ENCODE results near the gene ZNF791. TPM values are rescaled to one million over a fixed set of nuclear protein-coding genes. Genes with fewer than 3 reads are reported as not detected.

The ZNF791 gene
- total RNA-seq, 4 donors from 2014 or later: 14.0 to 21.6 (median 17.3) TPM

- Histone ChIP-seq H3K36me3 (peaks cover 12 to 42% (median 34%) of the 10 kb centered on the region in 4 donors), H3K9me3 (no peaks in the 10 kb centered on the region), H3K4me3 (peak overlapping the region; percentile 66 to 92 (median 74)), H3K27ac (replicated peaks in 1 of 4) (peak overlapping the region; percentile 77 to 94 (median 88)), H3K4me1 (peaks cover 38 to 68% (median 52%) of the 10 kb centered on the region in 4 donors), H3K27me3 (no peaks in the 10 kb centered on the region)
- intact Hi-C loops (cut with DNase I): no loop called here
- no peak for TF ChIP-seq CTCF (IDR thresholded peaks at IDR 0.05)
- no peak for TF ChIP-seq EP300 (IDR thresholded peaks at IDR 0.05)
- no peak for TF ChIP-seq POLR2AphosphoS5 (IDR thresholded peaks at IDR 0.05)
- TF ChIP-seq POLR2A (IDR thresholded peaks at IDR 0.05; ENCODE audit: low read depth): no peak
- WGBS: 80% methylated on average over 4 of the region's 4 CpGs
- no peak for DNase-seq (ENCODE audit: extremely low spot score)
Measured at GRCh38 chr19:12667731-12668302, 57.1 kb downstream of the ZNF791 start.

GRCh38 chr19:12668346-12668745, 57.6 kb downstream of the ZNF791 start:
- peak overlapping the region; percentile 89 to 94 (median 92) for H3K27ac ChIP-seq (replicated peaks in 1 of 4)
- 68% methylated on average over 8 of the region's 8 CpGs for WGBS
- intact Hi-C loops (cut with DNase I): no loop called here
- no peak for DNase-seq (ENCODE audit: extremely low spot score)
- H3K27me3 ChIP-seq: no peaks in the 10 kb centered on the region
- peaks cover 10 to 42% (median 34%) of the 10 kb centered on the region in 4 donors for H3K36me3 ChIP-seq
- H3K4me1 ChIP-seq: peaks cover 38 to 68% (median 52%) of the 10 kb centered on the region in 4 donors
- no peak for TF ChIP-seq CTCF (IDR thresholded peaks at IDR 0.05)
- no peak for TF ChIP-seq EP300 (IDR thresholded peaks at IDR 0.05)
- no peak for TF ChIP-seq POLR2AphosphoS5 (IDR thresholded peaks at IDR 0.05)
- no peak for TF ChIP-seq POLR2A (IDR thresholded peaks at IDR 0.05; ENCODE audit: low read depth)
- no peaks in the 10 kb centered on the region for H3K9me3 ChIP-seq
- peak overlapping the region; percentile 66 to 92 (median 72) for H3K4me3 ChIP-seq

- Histone ChIP-seq H3K27ac (replicated peaks in 1 of 4) (peak overlapping the region; percentile 89 to 94 (median 92)), H3K9me3 (no peaks in the 10 kb centered on the region), H3K36me3 (peaks cover 13 to 42% (median 34%) of the 10 kb centered on the region in 4 donors), H3K4me3 (peak overlapping the region; percentile 66 to 92 (median 72)), H3K4me1 (peaks cover 38 to 68% (median 52%) of the 10 kb centered on the region in 4 donors), H3K27me3 (no peaks in the 10 kb centered on the region)
- TF ChIP-seq POLR2A (IDR thresholded peaks at IDR 0.05; ENCODE audit: low read depth) (no peak), POLR2AphosphoS5 (IDR thresholded peaks at IDR 0.05) (no peak), CTCF (IDR thresholded peaks at IDR 0.05) (no peak), EP300 (IDR thresholded peaks at IDR 0.05) (no peak)
- intact Hi-C loops (cut with DNase I): no loop called here
- DNase-seq (ENCODE audit: extremely low spot score): peak; percentile 93
- under 1% methylated on average over 17 of the region's 24 CpGs for WGBS
Measured at GRCh38 chr19:12668932-12669269, 58.2 kb downstream of the ZNF791 start.

- peaks cover 18 to 42% (median 34%) of the 10 kb centered on the region in 4 donors for H3K36me3 ChIP-seq
- 0% methylated on average over 17 of the region's 64 CpGs for WGBS
- H3K9me3 ChIP-seq: no peaks in the 10 kb centered on the region
- H3K27ac ChIP-seq (replicated peaks in 1 of 4): peak overlapping the region; percentile 89 to 94 (median 92)
- no peaks in the 10 kb centered on the region for H3K27me3 ChIP-seq
- H3K4me1 ChIP-seq: peaks cover 38 to 63% (median 50%) of the 10 kb centered on the region in 4 donors
- TF ChIP-seq POLR2A (IDR thresholded peaks at IDR 0.05; ENCODE audit: low read depth) (no peak), POLR2AphosphoS5 (IDR thresholded peaks at IDR 0.05) (peak; percentile 77 to 81), EP300 (IDR thresholded peaks at IDR 0.05) (no peak), CTCF (IDR thresholded peaks at IDR 0.05) (peak in 1 of 3 experiments; percentile 22)
- peak; percentile 97 for DNase-seq (ENCODE audit: extremely low spot score)
- intact Hi-C loops (cut with DNase I): loop anchor here (5.0 kb wide), 1 partner anchor 53 kb away; the partner anchor contains the start of gene TNPO2
- peak overlapping the region; percentile 66 to 92 (median 72) for H3K4me3 ChIP-seq
Measured at GRCh38 chr19:12669270-12670158, 58.8 kb downstream of the ZNF791 start.
